Stimulated activated CD4-positive, alpha-beta T cell treated with anti-CD3 and anti-CD28 coated beads, Interleukin-4, amount 100 ng/mL, for 1 hour (primary cell): ENCODE data around the gene SMIM24.

Experiments
- DNase-seq: peaks from one replicate; pipeline ENCODE4 v3.0.0-alpha.2; 2020

SMIM24 gene

DNA sequence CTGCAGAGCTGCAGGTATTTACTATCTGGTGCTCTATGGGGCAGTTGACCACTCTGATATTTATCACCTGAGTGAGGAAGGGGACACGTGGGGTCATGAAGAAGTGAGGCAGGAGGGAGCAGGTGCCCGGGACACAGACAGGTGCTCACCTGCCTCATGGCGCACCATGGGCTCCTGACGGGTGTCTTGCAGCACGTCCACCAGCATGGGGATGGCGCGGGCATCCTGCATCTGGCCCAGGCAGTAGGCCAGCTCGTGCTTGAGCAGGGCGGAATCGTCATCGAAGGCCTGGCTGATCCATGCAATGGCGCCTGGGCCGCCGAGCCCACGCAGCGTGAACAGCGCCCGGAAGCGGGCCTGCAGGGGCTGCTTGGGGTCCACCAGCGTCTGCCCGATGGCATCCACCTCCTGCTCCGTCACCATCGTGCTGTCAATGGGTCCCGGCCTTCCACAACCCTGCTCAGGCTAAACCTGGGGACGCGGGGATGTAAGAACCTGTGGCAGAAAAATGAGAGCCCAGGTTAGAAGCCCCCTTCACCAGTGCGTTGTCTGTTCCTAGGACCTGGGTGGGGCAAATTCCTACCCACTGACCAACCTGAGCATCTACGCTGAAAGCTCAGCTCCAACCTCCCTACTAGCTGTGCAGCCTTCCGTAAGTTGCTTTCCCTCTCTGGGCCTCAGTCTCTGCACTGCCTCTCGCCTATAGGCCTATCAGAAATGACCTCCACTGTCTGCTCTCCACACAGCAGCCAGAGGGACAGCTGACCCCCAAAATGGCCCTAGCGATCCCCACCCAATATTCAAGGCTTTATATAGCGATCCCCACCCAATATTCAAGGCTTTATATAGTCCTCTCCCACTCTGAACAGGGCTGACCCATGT lies 16.3 kb upstream of the SMIM24 start:
- DNase-seq, result no peak

DNA sequence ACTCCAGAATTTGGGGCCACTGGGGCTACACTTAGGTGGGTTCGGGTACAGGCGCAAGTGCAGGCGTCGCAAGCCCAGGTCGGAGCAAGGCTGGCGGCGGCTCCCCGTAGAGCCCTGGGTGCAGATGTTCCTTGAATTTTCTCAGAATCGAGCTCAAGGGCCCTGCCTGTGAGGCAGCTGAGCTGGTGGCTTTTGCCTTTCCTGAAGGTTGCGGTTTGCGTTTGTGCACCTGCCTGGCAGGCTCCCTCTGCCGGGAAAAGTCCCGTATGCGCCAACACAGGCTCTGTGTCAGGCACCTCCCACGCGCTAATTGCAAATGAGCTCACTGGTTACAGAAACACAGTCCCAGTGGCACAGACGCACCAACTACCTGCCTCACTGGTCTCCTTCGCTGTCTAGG lies 14.2 kb upstream of the SMIM24 start:
- DNase-seq, result peak; percentile 65

GRCh38 chr19:3494051-3494450 lies 13.7 kb upstream of the SMIM24 start:
- DNase-seq, result peak; percentile 47

DNA sequence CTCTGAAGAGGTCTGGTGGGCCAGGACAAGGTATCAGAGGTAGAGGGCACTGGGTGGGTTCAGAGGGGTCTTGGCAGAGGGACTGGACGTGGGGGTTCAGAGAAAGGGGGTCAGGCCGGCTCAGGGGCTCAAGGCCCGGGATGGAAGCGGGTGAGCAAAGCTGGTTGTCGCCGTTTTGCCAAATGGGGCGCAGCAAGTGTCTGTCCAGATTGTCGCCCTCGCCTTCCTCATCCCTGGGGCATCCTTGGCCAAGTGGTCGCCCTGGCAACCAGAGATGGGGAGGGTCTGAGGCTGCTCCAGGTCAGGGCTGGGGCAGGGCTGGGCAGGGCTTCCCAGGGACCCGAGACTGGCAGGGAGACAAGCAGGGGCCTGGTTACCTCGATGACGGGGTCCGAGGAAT lies 13.3 kb upstream of the SMIM24 start:
- DNase-seq, result no peak

- no peak for DNase-seq
These were observed 12.6 kb upstream of the SMIM24 start for GRCh38 chr19:3492919-3493318.

DNA sequence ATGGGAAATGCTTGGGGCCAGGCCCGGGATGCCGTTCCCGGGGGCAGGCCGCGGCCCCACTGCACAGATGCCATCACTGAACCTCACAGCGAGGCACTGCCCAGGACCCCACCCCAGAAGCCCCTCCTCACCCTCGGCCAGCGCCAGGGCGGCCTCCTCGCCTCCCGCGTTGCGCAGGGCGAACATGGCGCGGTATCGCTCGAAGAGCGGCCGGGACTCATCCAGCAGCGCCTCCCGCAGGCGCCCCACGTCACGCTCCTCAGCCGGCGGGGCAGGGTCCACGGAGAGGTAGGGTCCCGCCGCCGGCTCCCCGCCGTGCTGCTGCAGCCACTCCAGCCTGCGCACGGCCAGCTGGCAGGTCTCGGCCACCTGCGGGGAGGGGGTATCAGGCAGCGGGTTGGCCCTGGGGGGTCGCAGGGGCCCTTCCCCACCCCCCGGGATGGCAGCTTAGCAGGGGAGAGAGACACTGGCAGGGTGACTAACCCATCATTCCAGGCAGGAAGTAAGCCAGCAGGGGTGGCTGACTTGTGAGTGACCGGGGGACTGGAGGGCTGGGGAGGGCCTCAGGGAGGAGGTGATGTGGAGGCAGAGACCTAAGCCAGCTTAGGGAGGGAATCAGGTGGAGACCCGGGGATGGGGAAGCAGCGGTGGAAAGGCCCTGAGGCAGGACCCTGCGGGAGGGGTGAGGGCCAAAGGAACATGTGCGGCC lies 12.0 kb upstream of the SMIM24 start:
- DNase-seq, result no peak

- DNase-seq, result no peak
These were observed 11.2 kb upstream of the SMIM24 start for GRCh38 chr19:3491396-3492119.

- DNase-seq, result no peak
These were observed 2.9 kb upstream of the SMIM24 start, which contains the start of gene SMIM44 for GRCh38 chr19:3483226-3483628. Gene SMIM44, minus strand, starts transcription at chr19:3483441. Its CDS starts 38 bp downstream, at chr19:3483403.

GRCh38 chr19:3482507-3483225 lies 2.3 kb upstream of the SMIM24 start:
- DNase-seq, result no peak

GRCh38 chr19:3481241-3482090 lies 1.1 kb upstream of the SMIM24 start:
- DNase-seq, result no peak

DNA sequence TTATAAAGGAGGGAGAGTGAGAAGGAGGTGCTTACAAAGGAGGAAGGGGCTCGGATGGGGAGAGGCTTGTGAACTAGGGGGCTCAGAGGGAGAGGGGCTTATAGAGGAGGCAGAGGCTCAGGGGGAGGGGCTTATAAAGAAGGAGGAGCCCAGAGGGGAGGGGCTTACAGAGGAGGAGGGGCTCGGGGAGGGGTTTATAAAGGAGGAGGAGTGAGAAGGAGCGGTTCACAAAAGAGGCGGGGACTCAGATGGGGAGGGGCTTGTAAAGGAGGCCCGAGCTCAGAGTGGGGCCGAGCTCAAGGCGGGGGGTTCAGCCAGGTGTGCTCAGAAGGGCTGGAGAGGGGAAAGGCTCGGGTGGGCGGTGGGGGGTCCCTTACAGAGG lies 500 bp downstream of the SMIM24 start:
- DNase-seq, result peak; percentile 25

DNA sequence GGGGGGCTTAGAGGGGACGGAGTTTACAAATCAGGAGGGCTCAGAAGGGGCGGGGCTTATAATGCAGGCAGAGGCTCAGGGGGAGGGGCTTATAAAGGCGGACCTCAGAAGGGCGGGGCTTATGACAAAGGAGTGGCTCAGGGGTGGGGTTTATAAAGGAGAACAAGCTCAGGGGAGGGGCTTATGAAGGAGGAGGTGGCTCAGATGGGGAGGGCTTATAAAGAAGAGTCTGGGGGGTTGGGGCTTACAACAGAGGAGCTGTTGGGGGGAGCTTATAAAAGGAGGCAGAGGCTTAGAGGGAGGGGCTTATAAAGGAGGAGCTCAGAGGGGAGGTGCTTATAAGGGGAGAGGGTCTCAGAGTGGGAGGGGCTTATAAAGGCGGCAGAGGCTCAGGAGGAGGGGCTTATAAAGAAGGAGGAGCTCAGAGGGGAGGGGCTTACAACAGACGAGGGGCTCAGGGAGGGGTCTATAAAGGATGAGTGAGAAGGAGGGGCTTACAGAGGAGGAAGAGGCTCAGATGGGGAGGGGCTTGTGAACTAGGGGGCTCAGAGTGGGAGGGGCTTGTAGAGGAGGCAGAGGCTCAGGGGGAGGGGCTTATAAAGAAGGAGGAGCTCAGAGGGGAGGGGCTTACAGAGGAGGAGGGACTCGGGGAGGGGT lies 1.0 kb downstream of the SMIM24 start:
- peak; percentile 33 for DNase-seq

GRCh38 chr19:3478409-3479176 lies 1.7 kb downstream of the SMIM24 start:
- DNase-seq, result no peak

- no peak for DNase-seq
These were observed 2.4 kb downstream of the SMIM24 start for GRCh38 chr19:3477951-3478350.

GRCh38 chr19:3477506-3477905 lies 2.8 kb downstream of the SMIM24 start:
- DNase-seq, result no peak

- no peak for DNase-seq
These were observed 3.5 kb downstream of the SMIM24 start for GRCh38 chr19:3476830-3477229.

GRCh38 chr19:3475449-3475848 lies 4.9 kb downstream of the SMIM24 start:
- no peak for DNase-seq

- DNase-seq, result no peak
These were observed 5.7 kb downstream of the SMIM24 start for GRCh38 chr19:3474614-3475013.

- DNase-seq, result no peak
These were observed 6.3 kb downstream of the SMIM24 start for GRCh38 chr19:3474010-3474409.

DNA sequence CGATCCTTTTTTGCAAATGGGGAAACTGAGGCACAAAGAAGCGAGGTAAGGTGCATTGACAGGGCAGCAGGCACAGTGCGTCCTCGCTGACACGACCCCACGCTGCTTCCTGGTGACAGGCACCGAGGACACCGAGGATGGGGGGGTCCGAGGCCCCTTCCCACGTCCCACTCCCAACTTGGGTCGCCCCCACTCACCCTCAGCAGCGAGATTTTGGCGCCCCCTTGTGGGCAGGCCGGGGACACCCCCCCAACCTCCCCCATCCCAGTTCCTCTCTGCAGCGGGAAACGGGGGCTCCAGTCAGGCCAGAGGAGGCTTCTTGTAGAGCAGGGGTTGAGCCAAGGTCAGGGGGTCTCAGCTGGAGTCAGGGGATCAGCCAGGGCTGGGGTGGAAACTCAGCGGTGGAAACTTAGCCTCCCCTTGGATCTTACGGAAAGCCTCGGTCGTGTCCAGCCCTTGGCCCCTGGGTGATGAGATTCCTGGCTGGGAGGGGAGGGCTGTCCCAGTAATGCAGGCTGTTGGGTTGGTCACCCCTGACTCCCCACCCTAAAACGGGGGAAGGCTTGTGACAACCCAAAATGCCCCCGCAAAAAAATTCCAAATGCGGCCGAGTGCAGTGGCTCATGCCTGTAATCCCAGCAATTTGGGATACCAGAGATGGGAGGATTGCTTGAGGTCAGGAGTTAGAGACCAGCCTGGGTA lies 8.2 kb downstream of the SMIM24 start:
- DNase-seq, result peak; percentile 47
